HG03196 (cell line): ENCODE results near the gene SMIM28.

ENCODE experiments used
- ATAC-seq: cut with Tn5 transposase; IDR thresholded peaks from one replicate; pipeline ENCODE4 v1.9.1; 2021; ENCODE audit not compliant: unreplicated experiment

The SMIM28 gene

GRCh38 chr6:138428944-138429598 is 51.4 kb downstream of the SMIM28 start:
- ATAC-seq = no peak

GRCh38 chr6:138429761-138430160 is 52.1 kb downstream of the SMIM28 start:
- no peak for ATAC-seq

GRCh38 chr6:138430361-138431145 is 52.8 kb downstream of the SMIM28 start:
- ATAC-seq = no peak

GRCh38 chr6:138431256-138432062 is 53.8 kb downstream of the SMIM28 start:
- ATAC-seq = no peak

GRCh38 chr6:138432063-138432356 is 54.3 kb downstream of the SMIM28 start:
- ATAC-seq = no peak
